ENCODE measurements around the gene GDF7.

GDF7 gene

GRCh38 chr2:20649576-20649975 is 17.4 kb upstream of the GDF7 start:
- peak overlapping the region in 1 of 2 donors; percentile 95 for H3K4me3 ChIP-seq (replicated peaks in 1 of 2; ENCODE audit: low read depth in 2 of 2, low read length in 2 of 2)
- no peak for DNase-seq (ENCODE audit: low read depth in 2 of 2)
- no peak for TF ChIP-seq CTCF (IDR thresholded peaks at IDR 0.05; ENCODE audit: low read depth, low read length)

DNA sequence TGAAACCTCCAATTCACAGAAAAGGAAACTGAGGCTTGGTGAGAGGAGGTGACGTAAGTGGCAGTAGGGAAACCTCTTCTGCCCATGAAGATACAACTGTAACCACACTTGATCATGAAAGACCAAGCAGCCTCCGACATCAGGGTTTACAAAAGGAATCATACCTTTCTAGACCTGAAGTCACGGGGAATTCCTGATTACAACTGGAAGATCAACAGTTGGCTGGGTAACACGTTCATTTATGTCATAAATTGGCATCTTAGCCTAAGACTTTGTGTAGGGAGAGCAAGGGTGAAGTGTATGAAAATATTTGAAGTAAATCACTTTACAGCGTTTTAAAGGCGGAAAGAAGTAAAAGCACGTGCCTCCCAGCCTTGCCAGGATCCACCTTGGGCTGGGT is 17.0 kb upstream of the GDF7 start:
- peak overlapping the region; percentile 92 to 95 for H3K4me3 ChIP-seq (replicated peaks in 1 of 2; ENCODE audit: low read depth in 2 of 2, low read length in 2 of 2)
- no peak for TF ChIP-seq CTCF (IDR thresholded peaks at IDR 0.05; ENCODE audit: low read depth, low read length)
- no peak for DNase-seq (ENCODE audit: low read depth in 2 of 2)

DNA sequence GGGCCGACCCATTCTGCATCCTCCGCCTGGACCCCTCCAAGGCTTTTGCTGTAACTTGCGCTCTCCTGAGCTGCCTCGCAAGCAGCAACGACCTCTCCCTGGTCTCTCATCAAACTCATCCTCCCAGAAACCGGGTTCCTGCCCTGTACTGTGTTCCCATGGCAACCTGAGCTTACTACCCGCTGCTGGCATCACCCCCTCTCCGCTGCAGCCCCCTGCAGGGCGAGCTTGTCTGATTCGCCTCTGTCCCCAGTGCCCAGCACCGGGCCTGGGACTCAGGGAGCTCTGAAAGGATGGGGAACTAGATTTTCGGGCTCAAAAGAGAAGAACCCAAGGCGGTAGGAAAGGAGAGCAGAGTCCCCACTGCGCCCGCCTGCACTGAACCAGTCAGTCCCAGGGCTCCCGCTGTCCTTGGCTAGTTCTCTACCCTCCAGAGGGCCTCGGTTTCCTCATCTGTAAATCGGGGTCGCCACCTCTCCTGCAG is 16.5 kb upstream of the GDF7 start:
- no peak for TF ChIP-seq CTCF (IDR thresholded peaks at IDR 0.05; ENCODE audit: low read depth, low read length)
- DNase-seq (ENCODE audit: low read depth in 2 of 2), result peak; percentile 56 to 58
- peak overlapping the region; percentile 92 to 95 for H3K4me3 ChIP-seq (replicated peaks in 1 of 2; ENCODE audit: low read depth in 2 of 2, low read length in 2 of 2)

DNA sequence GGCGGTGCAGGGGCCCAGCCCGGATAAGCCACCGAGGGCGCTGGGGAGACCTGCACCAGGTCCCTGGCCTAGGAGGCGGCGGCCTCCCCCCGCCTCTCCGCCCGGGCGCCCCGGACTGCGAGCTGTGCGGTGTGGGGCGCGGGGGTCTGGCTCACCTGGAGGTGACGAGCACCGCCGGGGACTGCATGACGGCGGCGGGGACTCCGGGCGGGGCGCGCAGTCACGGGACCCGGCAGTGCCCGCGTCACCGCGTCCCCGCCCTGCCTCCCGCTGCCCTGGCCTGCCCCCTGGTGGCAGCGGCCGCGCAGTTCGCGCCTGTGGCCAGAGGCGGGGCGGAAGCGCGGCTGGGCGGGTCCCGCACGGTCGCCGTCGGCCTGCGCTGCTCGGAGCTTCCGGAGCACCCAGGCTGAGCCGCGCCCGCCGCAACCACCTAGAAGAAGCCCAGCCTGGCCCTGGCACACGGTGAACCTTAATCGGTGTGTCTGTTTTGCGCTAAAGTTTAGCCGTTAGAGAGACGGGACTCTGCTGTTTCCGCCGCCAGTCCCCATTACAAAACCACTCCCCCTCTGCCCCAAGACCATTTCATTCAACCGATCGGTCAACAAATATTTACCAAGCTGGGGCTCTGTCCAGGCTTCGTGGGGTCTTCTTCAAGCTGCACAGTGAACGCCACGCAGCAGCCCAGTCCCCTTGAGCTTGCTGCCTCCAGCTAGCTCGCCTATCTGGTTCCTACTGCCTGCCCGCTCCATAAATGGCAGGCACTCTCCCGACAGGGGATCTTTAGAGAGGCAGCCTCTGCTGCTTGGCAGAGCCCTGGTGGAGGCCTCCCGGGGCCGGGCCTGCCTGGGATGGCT is 15.8 kb upstream of the GDF7 start, which contains the start of gene HS1BP3:
HS1BP3 (minus strand) TSS at position 222 of the 854 bp plus-strand sequence; CDS start at position 187, 35 bp downstream.
- H3K4me3 ChIP-seq (replicated peaks in 1 of 2; ENCODE audit: low read depth in 2 of 2, low read length in 2 of 2), result peak within 1 kb of the TSS; percentile 92 to 95
- peak; percentile 71 to 83 for DNase-seq (ENCODE audit: low read depth in 2 of 2)

DNA sequence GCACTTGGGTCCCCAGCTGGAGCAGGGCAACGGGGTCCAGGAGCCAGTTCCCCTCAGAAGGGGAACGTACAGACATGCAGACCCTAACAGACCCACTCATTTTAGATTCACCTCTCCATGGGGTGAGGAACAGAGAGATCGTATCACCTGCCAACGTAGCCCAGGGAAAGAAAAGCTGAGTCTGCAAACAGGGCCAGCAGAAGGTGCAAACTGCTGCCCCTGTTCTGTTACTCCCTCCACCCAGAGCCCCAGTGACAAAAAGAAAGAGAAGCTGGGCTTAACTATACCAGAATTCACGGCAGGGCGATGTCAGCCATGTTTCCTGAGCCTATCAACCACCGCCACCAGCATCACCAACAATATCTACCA is 15.2 kb upstream of the GDF7 start:
- DNase-seq (ENCODE audit: low read depth in 2 of 2), result no peak
- TF ChIP-seq CTCF (IDR thresholded peaks at IDR 0.05; ENCODE audit: low read depth, low read length), result no peak
- peak overlapping the region; percentile 58 for H3K4me3 ChIP-seq (replicated peaks in 1 of 2; ENCODE audit: low read depth in 2 of 2, low read length in 2 of 2)

More for the DNA sequence above, 15.8 kb upstream of the GDF7 start, which contains the start of gene HS1BP3:
- TF ChIP-seq CTCF (IDR thresholded peaks at IDR 0.05; ENCODE audit: low read depth, low read length), result peak; percentile 30

- TF ChIP-seq CTCF (IDR thresholded peaks at IDR 0.05; ENCODE audit: low read depth, low read length), result no peak
- no peak overlapping the region for H3K4me3 ChIP-seq (replicated peaks in 1 of 2; ENCODE audit: low read depth in 2 of 2, low read length in 2 of 2)
- DNase-seq (ENCODE audit: low read depth in 2 of 2), result no peak
Observed at GRCh38 chr2:20652141-20652540, 14.8 kb upstream of the GDF7 start.

Data from cardiac fibroblast (primary cell).